GM19395 (cell line): ENCODE results near the gene KRTAP21-3.

ENCODE experiments used
- ATAC-seq: cut with Tn5 transposase; IDR thresholded peaks from one replicate; pipeline ENCODE4 v1.9.1; 2021; ENCODE audit warnings: mild to moderate bottlenecking, moderate library complexity; ENCODE audit not compliant: unreplicated experiment

The KRTAP21-3 gene

DNA sequence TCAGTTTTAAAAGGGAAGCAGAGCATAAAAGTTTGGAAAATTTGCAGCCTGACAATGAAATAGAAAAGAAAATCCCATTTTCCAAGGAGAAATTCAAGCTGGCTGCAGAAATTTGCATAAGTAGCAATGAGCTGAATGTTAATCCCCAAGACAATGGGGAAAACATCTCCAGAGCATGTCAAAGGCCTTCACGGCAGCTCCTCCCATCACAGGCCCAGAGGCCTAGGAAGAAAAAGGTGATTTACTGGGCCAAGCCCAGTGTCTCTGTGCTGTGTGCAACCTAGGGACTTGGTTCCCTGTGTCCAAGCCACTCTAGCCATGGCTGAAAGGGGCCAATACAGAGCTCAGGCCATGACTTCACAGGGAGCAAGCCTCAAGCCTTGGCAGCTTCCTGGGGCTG, 49.8 kb downstream of the KRTAP21-3 start:
- ATAC-seq: no peak
